Activated T-helper 2 cell treated with anti-CD3 and anti-CD28 coated beads, Interferon-gamma antibody, Interleukin-2, Interleukin-4, amounts not matched to agents 10 μg/mL and 5 μg/mL and 100 μg/mL, durations not matched to agents 14 hours and 24 hours and 36 hours (primary cell): Measurements from ENCODE around the gene CEP112. TPM values are rescaled to one million over a fixed set of nuclear protein-coding genes. Genes with fewer than 3 reads are reported as not detected.

ENCODE experiments used
- DNase-seq: peaks from one replicate; pipeline ENCODE4 v3.0.0; 2021; ENCODE audit warnings: low spot score
- H3K27ac Mint-ChIP-seq: one replicate; pipeline ENCODE4 v1.8.0; 2021; ENCODE audit warnings: mixed read lengths
- H3K27me3 Mint-ChIP-seq: one replicate; pipeline ENCODE4 v1.8.0; 2021; ENCODE audit warnings: low read depth, mixed read lengths
- H3K36me3 Mint-ChIP-seq: one replicate; pipeline ENCODE4 v1.8.0; 2021; ENCODE audit warnings: low read depth, mixed read lengths
- H3K4me1 Mint-ChIP-seq: one replicate; pipeline ENCODE4 v1.8.0; 2021; ENCODE audit warnings: low read depth, mixed read lengths
- H3K4me3 Mint-ChIP-seq: one replicate; pipeline ENCODE4 v1.8.0; 2021; ENCODE audit warnings: low read depth, mild to moderate bottlenecking, moderate library complexity, mixed read lengths
- H3K9me3 Mint-ChIP-seq: one replicate; pipeline ENCODE4 v1.8.0; 2021; ENCODE audit warnings: mixed read lengths
- intact Hi-C: fragments of 100-400 bp; cut with micrococcal nuclease; formaldehyde crosslinking; loops from one replicate; pipeline ENCODE4 v1.15.1; 2023
- total RNA-seq: library from RNA; stranded (reverse); gene quantifications from 2 replicates; pipeline ENCODE4 v1.2.3, GENCODE V29; 2022

CEP112 gene
- total RNA-seq, 1 donor from 2014 or later: 0.66 TPM

DNA sequence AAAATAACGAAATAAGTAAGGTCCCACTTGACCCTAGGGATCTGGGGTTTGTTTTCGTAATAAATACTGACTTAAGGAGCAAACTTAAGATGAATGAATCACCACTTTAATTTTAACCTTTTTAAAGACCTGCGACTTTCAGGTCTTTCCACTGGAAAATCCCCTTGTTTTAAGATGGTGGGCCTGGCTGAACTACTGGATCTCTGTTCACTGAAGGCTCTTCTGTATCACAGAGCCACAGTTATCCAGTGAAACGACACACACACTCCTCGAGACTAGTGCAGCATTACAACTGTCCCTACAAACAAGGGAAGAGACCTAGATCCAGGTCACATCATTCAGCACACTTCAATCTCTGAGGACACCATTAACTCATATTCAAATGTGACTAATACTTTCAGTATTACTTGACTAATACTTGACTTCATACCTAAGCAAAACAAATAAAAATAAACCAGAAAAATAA is 299.0 kb downstream of the CEP112 start:
- Mint-ChIP-seq H3K27me3 (no peaks in the 10 kb centered on the region), H3K4me1 (peaks cover 2% of the 10 kb centered on the region), H3K9me3 (no peaks in the 10 kb centered on the region), H3K27ac (no peak overlapping the region), H3K4me3 (no peak overlapping the region), H3K36me3 (no peaks in the 10 kb centered on the region)
- intact Hi-C loops: no loop called here
- no peak for DNase-seq

DNA sequence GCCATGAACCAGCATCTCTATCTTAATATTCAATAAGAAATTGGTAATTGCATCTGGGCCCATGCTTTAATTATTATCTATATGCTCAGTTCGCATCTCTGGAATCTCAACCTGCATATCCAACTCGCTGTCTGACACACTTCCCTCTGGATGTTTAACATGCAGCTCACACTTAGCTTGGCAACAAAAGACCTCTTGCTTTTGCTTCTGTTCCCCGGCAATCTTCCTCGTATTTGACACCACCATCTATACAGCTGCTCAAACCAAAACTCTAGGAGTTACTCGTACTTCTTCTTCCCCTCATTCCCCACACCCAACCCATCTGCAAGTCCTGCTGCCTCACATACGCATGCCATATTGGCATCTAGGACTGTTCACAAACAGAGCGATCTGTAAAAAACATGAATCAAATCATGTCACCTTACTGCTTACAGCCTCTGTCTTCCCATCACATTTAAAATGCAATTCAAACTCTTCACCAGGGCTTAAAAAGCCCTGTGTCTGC is 300.6 kb downstream of the CEP112 start:
- Mint-ChIP-seq H3K27ac (no peak overlapping the region), H3K4me3 (no peak overlapping the region), H3K36me3 (no peaks in the 10 kb centered on the region), H3K9me3 (no peaks in the 10 kb centered on the region), H3K27me3 (no peaks in the 10 kb centered on the region), H3K4me1 (peaks cover 2% of the 10 kb centered on the region)
- DNase-seq: no peak
- intact Hi-C loops: no loop called here

DNA sequence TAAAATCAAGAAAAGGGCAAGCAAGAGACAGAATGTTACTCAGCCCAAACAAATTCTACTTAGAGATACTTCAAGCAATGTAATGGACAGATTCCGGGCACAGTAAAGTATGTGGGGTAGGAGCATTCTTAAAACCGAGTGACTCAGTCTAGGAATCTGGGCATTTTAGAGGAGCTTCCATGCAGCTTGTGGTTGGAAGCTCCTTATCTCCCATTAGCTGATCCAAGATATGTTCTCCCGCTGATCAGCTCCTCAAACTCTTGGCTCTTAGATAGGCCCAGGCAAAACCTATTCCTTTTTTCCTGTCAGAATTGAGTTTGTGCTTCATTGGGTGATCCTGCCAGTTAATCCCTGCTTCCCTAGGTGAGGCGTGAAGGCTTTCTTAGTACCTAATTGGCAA is 303.3 kb downstream of the CEP112 start:
- DNase-seq: no peak
- H3K4me1 Mint-ChIP-seq: peaks cover 2% of the 10 kb centered on the region
- H3K4me3 Mint-ChIP-seq: no peak overlapping the region
- H3K27ac Mint-ChIP-seq: no peak overlapping the region
- H3K9me3 Mint-ChIP-seq: no peaks in the 10 kb centered on the region
- H3K27me3 Mint-ChIP-seq: peaks cover 2% of the 10 kb centered on the region
- H3K36me3 Mint-ChIP-seq: no peaks in the 10 kb centered on the region
- intact Hi-C loops: no loop called here

GRCh38 chr17:65886315-65887245 is 305.4 kb downstream of the CEP112 start:
- Mint-ChIP-seq H3K27ac (no peak overlapping the region), H3K36me3 (no peaks in the 10 kb centered on the region), H3K27me3 (peaks cover 2% of the 10 kb centered on the region), H3K4me3 (no peak overlapping the region), H3K9me3 (no peaks in the 10 kb centered on the region), H3K4me1 (no peaks in the 10 kb centered on the region)
- intact Hi-C loops: no loop called here
- no peak for DNase-seq

DNA sequence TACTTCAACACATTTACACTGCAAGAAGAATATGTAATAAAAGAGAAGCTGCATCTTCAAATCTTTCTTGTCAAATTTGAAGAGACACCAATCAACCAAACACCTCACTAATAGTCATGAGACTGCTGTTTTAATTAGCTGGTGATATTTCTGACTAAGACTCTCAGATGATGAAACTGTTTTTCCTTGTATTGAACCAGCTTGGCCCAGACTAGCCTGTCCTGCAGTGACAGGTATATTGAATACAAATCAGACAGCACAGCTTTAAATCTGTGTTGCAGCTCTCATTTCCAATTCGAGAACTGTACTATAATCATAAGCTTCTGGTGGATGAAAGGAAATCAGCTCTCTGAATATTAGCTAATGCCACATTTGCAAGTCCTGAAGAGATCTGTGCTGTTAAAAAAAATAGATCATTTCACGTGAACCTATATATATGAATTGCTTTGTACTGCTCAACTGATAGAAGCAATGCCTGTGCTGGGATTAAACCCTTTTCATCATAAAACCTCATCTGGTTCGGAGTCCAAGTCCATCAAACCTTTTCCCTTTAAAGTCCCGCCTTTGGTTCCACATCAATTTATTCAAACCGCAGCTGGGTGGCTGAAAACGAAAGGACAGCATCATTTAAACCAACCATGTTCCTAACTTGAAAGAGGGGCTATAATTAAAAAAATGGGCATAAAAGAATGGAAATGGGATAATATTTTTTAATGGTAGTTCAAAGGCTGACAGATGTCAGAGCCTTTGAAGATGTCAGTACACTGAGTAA is 306.2 kb downstream of the CEP112 start:
- peaks cover 2% of the 10 kb centered on the region for H3K27me3 Mint-ChIP-seq
- H3K9me3 Mint-ChIP-seq: no peaks in the 10 kb centered on the region
- H3K4me3 Mint-ChIP-seq: no peak overlapping the region
- no peaks in the 10 kb centered on the region for H3K4me1 Mint-ChIP-seq
- intact Hi-C loops: no loop called here
- no peak overlapping the region for H3K27ac Mint-ChIP-seq
- no peak for DNase-seq
- H3K36me3 Mint-ChIP-seq: no peaks in the 10 kb centered on the region

- Mint-ChIP-seq H3K4me1 (no peaks in the 10 kb centered on the region), H3K27ac (no peak overlapping the region), H3K36me3 (no peaks in the 10 kb centered on the region), H3K9me3 (peaks cover 9% of the 10 kb centered on the region), H3K27me3 (peaks cover 12% of the 10 kb centered on the region), H3K4me3 (no peak overlapping the region)
- intact Hi-C loops: no loop called here
- no peak for DNase-seq
These were observed 314.9 kb downstream of the CEP112 start for GRCh38 chr17:65876985-65877384.

GRCh38 chr17:65868881-65869280 is 323.1 kb downstream of the CEP112 start:
- no peak for DNase-seq
- intact Hi-C loops: no loop called here
- Mint-ChIP-seq H3K4me1 (no peaks in the 10 kb centered on the region), H3K4me3 (no peak overlapping the region), H3K36me3 (no peaks in the 10 kb centered on the region), H3K27me3 (peaks cover 9% of the 10 kb centered on the region), H3K27ac (no peak overlapping the region), H3K9me3 (peaks cover 4% of the 10 kb centered on the region)

DNA sequence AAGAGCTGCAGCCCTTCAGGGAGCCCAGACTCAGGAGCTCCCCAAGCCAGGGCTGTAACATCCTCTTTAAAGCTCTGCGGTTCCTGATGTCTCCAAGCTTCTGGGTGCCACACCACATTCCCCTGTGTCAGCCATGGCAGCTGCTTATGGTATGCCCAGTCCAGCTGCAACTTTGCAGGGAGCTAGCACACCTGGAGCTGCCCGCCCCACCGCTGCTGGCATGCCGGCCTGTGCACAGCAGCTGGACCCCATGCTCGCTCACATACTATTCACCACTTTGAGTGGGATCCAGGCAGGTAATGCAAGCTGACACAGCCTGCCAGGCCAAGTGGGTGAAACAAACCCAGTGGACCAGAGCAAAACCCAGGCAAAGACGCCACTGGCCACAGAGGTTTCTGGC is 324.9 kb downstream of the CEP112 start:
- Mint-ChIP-seq H3K9me3 (peaks cover 4% of the 10 kb centered on the region), H3K4me1 (no peaks in the 10 kb centered on the region), H3K4me3 (no peak overlapping the region), H3K36me3 (no peaks in the 10 kb centered on the region), H3K27me3 (peaks cover 4% of the 10 kb centered on the region), H3K27ac (no peak overlapping the region)
- no peak for DNase-seq
- intact Hi-C loops: no loop called here

GRCh38 chr17:65865715-65866425 is 326.1 kb downstream of the CEP112 start:
- Mint-ChIP-seq H3K4me1 (no peaks in the 10 kb centered on the region), H3K27ac (no peak overlapping the region), H3K4me3 (no peak overlapping the region), H3K27me3 (peaks cover 4% of the 10 kb centered on the region), H3K36me3 (no peaks in the 10 kb centered on the region), H3K9me3 (peaks cover 4% of the 10 kb centered on the region)
- intact Hi-C loops: no loop called here
- no peak for DNase-seq

GRCh38 chr17:65864394-65864793 is 327.5 kb downstream of the CEP112 start:
- no peaks in the 10 kb centered on the region for H3K4me1 Mint-ChIP-seq
- H3K4me3 Mint-ChIP-seq: no peak overlapping the region
- DNase-seq: no peak
- no peaks in the 10 kb centered on the region for H3K36me3 Mint-ChIP-seq
- intact Hi-C loops: no loop called here
- peaks cover 4% of the 10 kb centered on the region for H3K27me3 Mint-ChIP-seq
- no peak overlapping the region for H3K27ac Mint-ChIP-seq
- peaks cover 4% of the 10 kb centered on the region for H3K9me3 Mint-ChIP-seq

GRCh38 chr17:65857718-65858117 is 334.2 kb downstream of the CEP112 start:
- no peak overlapping the region for H3K27ac Mint-ChIP-seq
- H3K9me3 Mint-ChIP-seq: no peaks in the 10 kb centered on the region
- no peaks in the 10 kb centered on the region for H3K27me3 Mint-ChIP-seq
- H3K4me1 Mint-ChIP-seq: no peaks in the 10 kb centered on the region
- DNase-seq: no peak
- no peak overlapping the region for H3K4me3 Mint-ChIP-seq
- intact Hi-C loops: no loop called here
- no peaks in the 10 kb centered on the region for H3K36me3 Mint-ChIP-seq

DNA sequence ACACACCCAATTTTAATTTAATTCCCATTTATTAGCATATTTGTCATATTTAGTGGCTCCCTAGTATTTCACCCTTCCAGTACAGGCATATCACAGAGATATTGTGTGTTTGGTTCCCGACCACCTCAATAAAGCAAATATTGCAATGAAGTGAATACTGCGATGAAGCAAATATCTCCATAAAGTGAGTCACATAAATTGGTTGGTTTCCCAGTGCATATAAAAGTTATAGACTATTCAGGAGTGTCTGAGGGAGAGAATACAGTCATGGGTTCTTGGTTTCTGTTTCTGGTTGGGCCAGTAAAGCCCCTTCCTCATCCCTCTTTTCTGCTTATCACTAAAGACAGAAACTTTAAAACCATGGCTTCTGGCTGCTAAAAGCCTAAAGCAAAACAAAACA is 335.1 kb downstream of the CEP112 start:
- no peaks in the 10 kb centered on the region for H3K9me3 Mint-ChIP-seq
- no peaks in the 10 kb centered on the region for H3K4me1 Mint-ChIP-seq
- H3K27ac Mint-ChIP-seq: no peak overlapping the region
- DNase-seq: no peak
- intact Hi-C loops: no loop called here
- no peak overlapping the region for H3K4me3 Mint-ChIP-seq
- no peaks in the 10 kb centered on the region for H3K27me3 Mint-ChIP-seq
- no peaks in the 10 kb centered on the region for H3K36me3 Mint-ChIP-seq
